Stimulated activated CD4-positive, alpha-beta T cell treated with anti-CD3 and anti-CD28 coated beads, Interleukin-15, amount 100 ng/mL, for 24 hours (primary cell): Measurements from ENCODE around the gene SMC1B.
"Not testable (repeated sequence)": the region's sequence is repeated elsewhere in the genome, so short reads cannot be mapped to it uniquely, and the experiment has no call there.

Experiments
- DNase-seq: peaks from one replicate; pipeline ENCODE4 v3.0.0-alpha.2; 2020

The SMC1B gene

DNA sequence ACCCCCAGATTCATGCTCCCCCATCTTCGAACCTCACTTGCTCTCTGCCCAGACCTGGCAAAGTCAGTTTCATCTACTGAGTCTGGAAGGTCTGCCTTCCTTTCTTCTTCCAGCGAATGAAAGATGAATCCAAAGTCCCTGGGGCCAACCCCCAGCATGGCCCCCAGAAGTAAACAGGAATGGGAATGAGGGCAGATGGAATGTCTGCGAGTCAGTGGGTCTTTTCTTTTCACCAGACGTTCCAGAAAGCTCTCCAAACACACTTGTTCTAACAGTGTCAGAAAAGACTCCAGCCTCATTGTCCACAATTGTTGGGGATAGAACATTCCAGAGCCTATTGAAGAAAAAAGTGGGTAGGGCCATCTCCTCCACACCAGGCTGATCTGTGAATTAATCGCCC lies 28.7 kb upstream of the SMC1B start:
- DNase-seq, result no peak

DNA sequence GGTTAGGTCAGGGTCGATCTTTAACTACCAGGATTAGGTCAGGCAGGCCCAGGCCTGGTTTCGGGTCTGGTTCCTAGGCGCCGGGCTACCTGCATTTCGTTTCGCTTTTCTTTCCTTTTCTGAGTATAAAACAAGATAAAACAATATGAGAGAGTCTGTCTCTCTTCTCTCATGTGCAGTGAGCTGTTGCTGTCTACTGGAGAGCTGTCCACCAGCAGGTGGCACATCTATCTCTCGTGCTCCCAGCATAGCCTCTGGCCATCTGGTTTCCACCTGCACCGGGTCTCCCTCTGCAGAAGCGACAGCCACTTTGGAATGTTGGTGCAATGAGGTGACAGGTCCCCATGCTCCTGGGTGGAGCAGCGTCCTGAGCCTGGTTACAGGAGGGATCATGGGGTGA lies 27.7 kb upstream of the SMC1B start:
- peak; percentile 48 for DNase-seq

DNA sequence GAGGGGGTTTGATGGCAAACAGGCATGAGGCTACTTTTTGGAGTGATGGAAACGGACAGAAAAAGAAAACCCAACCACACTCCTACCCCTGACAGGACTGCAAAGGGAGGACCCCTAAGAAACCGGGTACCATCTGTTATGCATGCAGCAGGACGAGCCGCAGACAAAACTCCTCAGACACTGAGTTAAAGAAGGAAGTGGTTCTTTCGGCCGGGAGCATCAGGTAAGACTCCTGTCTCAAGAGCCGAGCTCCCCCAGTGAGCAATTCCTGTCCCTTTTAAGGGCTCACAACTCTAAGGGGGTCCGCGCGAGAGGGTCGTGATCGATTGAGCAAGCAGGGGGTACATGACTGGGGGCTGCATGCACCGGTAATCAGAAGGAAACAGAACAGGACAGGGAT lies 27.3 kb upstream of the SMC1B start:
- not testable (repeated sequence) for DNase-seq

DNA sequence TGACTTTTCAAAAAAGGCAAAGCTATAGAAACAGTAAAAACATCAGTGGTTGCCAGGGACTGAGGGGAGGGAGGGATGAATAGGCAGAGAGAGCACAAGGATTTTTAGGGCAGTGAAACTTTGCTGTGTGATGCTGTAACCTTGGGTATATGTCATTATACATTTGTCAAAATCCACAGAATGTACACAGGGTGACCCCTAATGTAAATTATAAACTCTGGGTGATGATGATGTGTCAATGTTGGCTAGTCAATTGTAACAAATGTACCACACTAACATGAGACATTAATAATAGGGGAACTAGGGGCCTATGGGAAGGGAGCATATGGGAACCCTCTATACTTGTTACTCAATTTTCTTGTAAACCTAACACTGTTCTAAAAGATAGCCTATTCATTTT lies 24.9 kb upstream of the SMC1B start:
- DNase-seq, result no peak

DNA sequence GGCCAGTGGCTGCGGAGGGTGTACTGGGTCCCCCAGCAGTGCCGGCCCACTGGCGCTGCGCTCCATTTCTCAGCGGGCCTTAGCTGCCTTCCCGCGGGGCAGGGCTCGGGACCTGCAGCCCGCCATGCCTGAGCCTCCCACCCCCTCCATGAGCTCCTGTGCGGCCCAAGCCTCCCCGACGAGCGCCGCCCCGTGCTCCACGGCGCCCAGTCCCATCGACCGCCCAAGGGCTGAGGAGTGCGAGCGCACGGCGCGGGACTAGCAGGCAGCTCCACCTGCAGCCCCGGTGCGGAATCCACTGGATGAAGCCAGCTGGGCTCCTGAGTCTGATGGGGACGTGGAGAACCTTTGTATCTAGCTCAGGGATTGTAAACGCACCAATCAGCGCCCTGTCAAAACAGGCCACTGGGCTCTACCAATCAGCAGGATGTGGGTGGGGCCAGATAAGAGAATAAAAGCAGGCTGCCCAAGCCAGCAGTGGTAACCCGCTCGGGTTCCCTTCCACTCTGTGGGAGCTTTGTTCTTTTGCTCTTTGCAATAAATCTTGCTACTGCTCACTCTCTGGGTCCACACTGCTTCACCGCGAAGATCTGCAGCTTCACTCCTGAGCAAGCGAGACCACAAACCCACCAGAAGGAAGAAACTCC lies 23.6 kb upstream of the SMC1B start:
- DNase-seq, result not testable (repeated sequence)

DNA sequence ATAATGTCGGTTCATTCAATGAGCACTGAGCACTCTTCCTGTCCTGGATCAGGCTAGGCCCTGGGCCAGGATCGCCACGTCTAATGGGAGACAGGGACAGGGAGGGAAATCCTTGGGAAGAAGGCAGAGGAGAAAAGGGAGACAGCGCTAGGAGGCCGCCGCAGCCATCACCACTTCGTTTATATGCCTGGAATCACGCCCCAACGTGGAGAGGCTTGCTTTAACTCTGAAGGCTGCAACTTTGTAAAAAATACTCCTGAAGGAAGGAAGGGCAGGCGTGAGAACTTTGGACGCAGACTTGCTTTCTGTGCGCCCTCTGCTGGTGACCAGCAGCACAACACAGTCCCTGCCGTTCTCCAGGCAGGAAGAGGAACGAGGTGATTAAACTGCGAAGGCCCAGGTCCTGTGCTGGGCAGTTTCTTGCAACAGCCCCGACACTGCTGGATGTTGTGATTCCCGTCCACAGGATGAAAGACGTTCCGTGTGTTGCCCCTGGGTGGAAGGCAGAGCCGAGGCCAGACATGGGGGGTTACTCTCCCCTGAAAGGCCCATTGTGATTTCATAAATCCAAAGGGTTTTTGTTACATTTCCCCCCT lies 22.2 kb upstream of the SMC1B start:
- peak; percentile 85 for DNase-seq

DNA sequence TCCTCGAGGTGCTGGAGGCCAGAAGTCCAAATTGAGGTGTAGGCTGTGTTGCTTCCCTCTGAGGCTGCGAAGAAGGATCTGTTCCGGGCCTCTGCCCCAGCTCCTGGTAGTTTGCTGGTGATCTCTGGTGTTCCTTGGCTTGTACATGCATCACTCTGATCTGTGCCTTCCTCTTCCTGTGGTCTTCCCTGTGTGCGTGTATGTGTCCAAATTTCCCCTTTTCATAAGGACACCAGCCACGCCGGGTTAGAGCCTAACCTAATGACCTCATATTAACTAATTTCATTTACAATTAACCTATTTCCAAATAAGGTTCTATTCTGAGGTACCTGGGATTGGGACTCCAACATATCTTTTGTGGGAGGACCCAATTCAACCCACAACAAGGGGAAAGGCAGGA lies 21.6 kb upstream of the SMC1B start:
- DNase-seq, result no peak

DNA sequence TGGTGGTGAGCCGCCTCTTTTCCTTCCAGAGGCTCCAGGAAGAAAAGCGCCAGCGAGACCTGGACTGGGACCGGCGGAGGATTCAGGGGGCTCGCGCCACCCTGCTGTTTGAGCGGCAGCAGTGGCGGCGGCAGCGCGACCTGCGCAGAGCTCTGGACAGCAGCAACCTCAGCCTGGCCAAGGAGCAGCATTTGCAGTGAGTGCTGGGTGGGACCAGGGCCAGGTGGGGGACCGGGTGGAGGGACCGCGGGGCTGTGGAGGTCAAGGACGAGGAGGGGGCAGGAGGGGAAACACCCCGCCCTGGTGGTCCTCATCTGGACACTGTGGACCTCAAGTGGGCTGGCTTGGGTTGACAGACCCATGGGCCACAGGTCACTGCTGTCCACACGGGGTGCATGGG lies 17.5 kb upstream of the SMC1B start:
- DNase-seq, result no peak

DNA sequence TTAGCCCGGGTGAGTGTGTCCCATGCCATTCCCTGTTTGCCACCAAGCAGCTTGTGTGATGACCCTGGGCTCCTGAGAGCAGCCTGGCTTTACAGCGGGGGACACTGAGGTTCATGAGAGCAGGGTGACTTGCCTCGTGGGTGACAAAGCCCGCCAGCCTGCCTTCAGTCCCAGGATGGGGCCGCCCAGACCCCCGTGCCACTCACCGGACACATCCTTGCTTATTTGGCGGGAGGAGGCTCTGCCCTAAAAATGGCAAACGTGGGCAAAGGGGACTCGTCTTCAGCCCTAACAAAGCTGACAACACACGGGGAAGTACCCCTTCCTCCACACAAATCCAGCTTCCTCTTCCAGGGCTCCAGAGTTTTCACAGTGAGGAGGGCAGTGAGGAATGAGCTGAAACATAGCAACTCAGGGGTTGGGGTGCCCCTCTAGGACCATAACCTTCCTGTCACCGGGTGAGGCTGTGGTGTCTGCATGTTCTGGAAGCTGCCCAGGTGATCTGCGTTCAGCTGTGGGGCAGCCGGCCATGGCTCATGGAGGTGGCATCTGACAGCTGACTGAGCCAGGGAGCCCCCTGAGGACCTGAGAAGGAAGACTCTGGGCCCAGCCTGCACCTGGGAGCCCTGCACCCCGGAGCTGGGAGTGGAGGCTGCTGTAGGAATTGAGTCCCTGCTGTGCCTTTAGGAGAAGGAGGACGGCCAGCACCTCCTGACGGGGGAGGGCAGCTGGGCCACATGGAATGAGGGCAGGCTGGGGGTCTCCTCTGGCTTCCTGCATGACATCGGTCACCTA lies 16.8 kb upstream of the SMC1B start:
- no peak for DNase-seq

DNA sequence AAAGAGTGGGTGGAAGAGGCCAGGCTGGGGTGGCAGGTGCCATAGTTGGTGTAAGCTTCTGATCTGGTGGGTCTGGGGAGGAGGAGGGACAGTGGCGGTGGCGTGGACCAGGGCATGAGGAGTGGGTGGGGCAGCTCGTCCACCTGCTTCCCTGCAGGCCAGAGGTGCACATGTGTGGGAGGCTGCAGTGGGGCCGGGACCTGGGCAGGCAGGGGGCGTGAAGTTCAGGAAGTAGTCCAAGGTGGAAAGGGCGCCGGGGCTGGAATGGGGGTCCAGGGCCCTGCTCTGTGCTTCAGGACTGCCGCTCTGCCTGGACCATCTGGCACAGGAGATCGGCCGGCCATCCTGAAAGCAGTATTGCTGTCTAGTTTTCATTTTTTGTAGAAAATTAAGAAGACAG lies 16.0 kb upstream of the SMC1B start:
- no peak for DNase-seq

DNA sequence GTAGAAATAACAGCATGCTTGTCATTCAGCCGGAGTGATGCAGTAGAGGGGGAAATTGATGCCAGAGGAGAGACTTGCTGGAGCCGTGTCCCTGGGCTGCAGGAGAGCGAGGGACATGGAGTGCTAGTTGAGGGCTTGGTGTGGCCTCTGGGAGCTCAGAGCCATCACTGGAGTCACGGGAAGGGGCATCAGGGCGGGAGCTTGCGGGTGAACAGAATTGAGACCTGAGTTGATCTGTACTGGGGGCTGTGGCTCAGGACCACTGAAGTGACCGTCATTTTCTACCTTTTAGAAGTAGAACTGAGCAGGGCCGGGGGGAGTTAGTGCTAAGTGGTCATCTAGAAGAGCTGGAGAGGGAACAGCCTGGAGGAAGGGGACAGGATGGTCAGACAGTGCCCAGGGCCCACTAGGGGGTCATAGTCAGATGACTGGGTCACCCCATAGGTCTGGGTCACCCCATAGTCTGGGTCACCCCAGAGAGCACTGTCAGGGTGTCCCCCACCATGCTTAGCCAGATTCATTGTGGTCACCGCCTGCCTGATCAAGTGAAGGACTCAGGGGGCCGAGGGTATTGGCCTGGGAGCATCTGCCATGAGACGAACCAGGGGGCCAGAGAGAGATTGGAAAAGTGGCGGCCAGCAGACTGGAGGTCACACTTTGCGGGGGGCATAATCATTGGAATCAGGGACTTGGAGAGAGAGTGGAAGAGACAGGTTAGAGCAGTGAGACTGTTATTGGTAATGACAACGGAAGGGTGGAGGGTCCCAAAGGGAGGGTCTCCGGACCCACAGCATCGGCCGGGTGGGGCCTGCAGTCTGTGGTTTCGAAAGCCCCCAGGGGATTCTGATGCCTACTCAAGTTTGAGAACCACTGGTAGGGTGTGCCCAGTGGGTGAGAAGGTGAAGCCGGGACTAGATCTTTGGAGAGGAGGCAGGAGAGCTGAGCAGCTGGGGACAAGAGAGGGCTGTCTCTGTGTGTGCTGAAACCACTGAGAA lies 15.3 kb upstream of the SMC1B start:
- DNase-seq, result no peak

DNA sequence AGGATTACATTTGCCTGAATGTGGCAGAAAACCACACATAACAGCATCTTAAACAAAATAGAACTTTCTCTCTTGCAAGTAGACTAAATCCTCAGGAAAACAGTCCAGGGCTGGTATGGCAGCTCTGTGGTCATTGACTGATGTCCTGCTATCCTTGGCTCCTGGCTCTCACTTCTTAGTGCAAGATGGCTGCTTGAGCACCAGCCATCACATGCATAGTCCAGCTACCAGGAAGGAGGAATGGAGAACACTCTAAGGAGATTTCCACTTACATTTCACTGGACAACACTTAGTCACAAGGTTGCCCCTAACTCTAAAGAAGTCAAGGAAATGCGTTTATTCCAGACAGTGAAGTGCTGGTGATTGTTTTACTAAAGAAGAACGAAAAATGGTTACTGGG lies 13.7 kb upstream of the SMC1B start:
- no peak for DNase-seq

DNA sequence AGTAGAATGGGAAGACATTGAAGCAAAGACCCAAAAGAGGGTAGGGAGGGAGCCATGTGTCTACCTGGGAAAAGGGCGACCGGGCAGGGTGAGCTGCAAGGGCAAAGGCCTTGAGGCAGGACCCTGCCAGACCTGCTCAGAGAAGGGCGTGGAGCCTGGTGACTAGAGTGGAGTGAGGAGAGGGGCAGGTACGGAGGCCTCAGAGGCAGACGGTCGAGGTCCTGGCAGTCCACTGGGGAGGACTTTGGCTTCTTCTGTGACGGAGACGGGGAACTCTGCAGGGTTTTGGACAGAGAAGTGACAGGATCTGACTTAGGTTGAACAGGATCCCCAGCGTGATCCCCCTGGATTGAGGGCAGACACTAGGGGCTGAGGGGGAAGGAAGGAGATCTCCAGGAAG lies 13.0 kb upstream of the SMC1B start:
- no peak for DNase-seq

DNA sequence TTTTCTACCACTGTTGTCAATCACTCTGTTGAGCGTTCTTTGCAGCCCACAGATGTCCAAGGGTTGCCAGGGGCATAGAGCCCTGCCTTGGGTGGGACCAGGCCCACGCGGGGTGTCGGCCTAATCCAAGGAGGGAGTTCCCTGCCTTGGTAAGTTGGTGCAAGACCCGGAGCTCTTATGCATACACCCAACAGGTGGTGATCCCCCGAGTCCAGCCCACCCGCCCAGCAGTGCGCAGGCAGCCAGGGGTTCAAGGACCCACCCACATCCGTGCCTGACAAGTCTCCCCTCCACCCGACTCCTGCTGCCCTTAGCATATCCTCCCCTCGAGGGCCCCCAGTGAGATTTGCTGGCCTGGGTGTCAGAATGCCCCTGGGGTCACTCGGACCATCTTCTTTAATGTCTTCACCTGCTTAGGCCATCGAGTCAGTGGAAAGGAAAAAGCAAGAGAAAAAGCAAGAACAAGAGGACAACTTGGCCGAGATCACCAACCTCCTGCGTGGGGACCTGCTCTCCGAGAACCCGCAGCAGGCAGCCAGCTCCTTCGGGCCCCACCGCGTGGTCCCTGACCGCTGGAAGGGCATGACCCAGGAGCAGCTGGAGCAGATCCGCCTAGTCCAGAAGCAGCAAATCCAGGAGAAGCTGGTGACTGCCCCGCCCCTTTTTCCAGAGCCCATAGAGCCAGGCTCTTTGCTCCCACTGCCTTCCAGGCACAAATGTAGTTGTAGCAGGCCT lies 12.3 kb upstream of the SMC1B start:
- no peak for DNase-seq

DNA sequence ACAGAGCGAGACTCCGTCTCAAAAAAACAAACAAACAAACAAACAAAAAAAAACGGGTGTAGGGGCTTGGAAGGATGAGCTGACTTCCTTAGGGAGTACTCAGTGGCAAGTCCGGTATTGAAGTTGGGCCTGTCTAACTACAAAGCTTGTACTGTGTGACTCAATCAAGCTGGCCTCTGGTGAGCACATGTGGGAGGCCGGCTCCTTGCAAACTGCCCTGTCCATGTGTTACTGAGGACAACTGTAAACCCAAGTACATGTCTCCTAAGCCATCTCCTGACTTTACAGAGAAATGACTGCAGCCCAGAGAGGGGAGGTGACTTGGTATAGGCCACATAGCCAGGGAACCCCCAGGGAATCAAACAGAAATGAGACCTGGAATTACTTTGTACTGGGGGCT lies 11.7 kb upstream of the SMC1B start:
- no peak for DNase-seq

DNA sequence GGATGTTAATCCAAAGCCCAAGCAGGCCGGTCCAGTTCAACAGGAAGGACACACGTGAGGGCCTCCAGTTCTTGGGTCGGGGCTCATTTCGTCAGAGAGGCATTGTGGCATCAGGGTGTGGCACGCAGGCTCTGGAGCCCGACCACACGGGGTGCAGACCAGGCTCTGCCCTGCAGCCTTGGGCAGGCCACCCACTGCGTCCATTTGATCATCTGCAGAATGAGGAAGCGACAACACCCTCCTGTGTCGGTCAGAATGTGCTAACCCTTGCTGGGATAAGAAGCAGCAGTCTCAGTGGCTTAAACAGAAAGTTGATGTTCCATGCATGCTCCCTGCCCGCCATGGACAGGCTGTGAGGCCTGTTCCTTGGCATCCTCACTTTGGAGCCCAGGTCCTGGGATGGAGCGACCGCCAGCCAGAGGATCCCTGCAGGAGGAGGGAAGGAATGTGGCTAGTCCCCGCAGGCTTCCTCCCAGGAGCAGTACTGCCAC lies 10.9 kb upstream of the SMC1B start:
- DNase-seq, result no peak

DNA sequence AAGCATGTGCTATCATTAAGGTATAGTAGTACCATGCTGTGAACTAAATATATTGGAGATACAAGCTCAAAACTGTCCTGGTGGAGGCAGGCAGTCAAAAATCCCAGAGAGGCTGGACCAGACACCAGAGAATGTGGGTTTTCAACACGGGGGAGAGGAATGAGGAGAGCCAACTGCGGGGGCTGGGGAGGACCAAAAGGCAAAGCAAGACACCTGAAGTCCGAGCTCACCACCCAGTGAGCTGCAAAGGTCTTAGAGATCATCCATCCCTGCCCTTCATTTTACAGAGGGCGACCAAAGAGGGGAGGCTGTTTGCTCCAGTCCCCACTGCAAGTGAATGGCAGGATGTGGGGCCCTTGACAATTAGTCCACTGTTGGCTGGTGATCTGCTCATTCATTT lies 10.1 kb upstream of the SMC1B start:
- no peak for DNase-seq

DNA sequence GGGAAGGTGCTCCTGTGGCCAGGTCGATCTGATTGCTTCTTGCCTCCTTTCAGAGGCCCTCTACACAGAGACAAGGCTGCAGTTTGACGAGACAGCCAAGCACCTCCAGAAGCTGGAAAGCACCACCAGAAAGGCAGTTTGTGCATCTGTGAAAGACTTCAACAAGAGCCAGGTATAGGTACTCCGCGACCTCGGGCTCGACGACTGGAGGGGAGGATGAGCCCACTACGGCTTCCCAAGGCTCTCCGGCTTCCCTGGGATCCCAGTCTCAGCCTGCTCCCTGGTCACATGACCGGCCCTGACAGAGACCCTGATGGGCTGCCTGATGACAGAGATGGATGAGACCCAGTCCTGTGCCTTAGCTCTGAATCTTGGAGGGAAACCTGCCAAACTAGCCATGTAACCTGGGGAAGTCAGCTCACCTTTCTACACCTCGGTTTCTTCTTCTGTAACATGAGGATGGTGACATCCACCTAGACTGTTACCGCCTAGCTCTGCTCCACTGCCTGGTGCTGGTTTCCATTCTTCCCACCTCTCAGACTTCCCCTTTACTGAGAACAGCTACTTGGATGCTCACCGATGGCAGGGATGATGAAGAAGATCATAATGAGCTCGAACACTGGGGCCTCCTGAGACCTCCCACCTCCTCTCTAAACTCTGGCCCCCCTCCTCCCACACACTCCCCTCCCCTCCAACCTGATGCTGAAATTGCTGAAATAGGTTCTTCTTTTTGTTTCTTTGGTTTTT lies 9.0 kb upstream of the SMC1B start:
- DNase-seq, result no peak

DNA sequence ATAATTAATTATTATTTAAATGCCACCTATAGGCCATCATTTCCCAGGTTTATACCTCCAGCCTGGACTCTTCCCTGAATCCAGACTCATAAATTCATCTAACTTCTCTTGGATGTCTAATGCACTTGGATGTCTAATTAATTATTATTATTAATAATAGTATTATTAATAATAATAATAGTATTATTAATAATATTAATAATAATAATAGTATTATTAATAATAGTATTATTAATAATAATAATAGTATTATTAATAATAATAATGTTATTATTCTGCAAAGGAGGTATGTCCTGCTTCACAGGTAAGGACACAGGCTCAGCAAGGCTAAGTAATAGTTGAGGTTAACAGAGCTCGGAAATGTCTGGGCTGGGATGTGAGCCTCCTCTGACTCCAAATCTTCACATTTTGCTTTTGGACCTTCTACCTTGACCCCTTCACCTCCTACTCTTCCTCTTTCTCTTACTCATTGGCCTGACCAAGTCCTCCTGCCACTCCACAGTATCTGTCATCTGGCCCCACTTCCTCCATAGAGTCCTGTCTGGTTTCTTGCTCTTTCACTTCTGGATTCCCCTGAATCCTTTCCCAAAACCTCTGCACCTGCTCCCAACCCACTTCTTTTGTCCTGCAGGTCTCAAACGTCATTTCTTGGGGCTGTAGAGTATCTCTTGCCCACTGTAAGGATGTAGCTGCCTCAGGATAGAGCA lies 8.1 kb upstream of the SMC1B start:
- DNase-seq, result no peak

DNA sequence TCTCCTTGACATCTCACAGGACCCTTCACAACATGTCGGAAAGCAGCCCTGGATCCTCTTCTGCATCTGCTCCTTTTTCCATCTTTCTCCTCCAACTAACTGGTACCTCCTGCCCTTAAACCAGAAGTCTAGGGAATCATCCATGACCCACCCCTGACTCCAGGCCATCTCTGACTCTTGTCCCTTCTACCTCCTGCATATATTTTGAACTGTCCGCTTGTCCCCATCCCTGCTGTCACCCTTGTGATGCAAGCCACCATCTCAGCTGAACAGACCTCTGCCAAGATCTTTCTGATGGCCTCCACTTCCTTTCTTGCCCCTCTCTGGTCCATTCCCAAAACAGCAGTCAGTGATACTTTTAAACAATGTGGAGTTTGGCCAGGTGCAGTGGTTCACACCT lies 7.1 kb upstream of the SMC1B start:
- no peak for DNase-seq

DNA sequence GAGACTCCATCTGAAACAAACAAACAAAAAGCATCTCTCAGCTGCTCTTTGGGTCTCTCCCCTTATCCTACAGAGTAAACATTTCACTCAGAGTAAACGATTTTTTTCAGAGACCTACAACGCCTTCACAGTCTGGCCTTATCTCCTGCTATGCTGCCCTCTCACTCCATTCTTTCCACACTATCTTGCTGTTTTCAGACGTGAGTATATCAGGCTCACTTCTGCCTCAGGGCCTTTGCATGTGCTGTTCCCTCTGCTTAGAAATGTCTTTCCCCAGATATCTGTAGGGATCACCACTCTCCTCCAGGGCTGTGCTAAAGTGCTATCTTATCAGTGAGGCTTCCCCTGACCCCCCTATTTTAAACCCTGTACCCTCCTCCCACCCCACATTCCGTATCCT lies 6.6 kb upstream of the SMC1B start:
- DNase-seq, result no peak
